Mesothelial cell of epicardium (in vitro differentiated cells): ENCODE measurements around the gene FOXP1. TPM values are rescaled to one million over a fixed set of nuclear protein-coding genes. Genes with fewer than 3 reads are reported as not detected.

Experiments used
- DNase-seq, 2 experiments: peaks; one replicate each; pipeline ENCODE4 v3.0.0; 2021; ENCODE audit warnings: low spot score in 2 of 2; ENCODE audit not compliant: unreplicated experiment in 2 of 2
- H3K27ac Mint-ChIP-seq: 2 replicates; pipeline ENCODE4 v1.8.0; 2021; ENCODE audit warnings: mixed read lengths
- H3K27me3 Mint-ChIP-seq: 2 replicates; pipeline ENCODE4 v1.8.0; 2021; ENCODE audit warnings: low read depth, mixed read lengths
- H3K36me3 Mint-ChIP-seq: 2 replicates; pipeline ENCODE4 v1.8.0; 2021; ENCODE audit warnings: mixed read lengths
- H3K4me1 Mint-ChIP-seq: 2 replicates; pipeline ENCODE4 v1.8.0; 2021; ENCODE audit warnings: mixed read lengths
- H3K4me3 Mint-ChIP-seq: 2 replicates; pipeline ENCODE4 v1.8.0; 2021; ENCODE audit warnings: mild to moderate bottlenecking, moderate library complexity, mixed read lengths
- H3K9me3 Mint-ChIP-seq: 2 replicates; pipeline ENCODE4 v1.8.0; 2021; ENCODE audit warnings: mixed read lengths
- CTCF ChIP-seq: fragments of 200-600 bp; sonication (generic); IDR thresholded peaks from one replicate; pipeline ENCODE4 v1.5.0; 2021; ENCODE audit warnings: antibody characterized with exemption; ENCODE audit not compliant: unreplicated experiment
- total RNA-seq: library from RNA; stranded (reverse); gene quantifications from 3 replicates; pipeline ENCODE4 v1.2.1, GENCODE V29; 2021

The FOXP1 gene
- total RNA-seq, 1 donor from 2014 or later: 187 TPM

GRCh38 chr3:71598292-71598691, 14.8 kb upstream of the FOXP1 start:
- Mint-ChIP-seq H3K4me1 (peaks cover 27% of the 10 kb centered on the region), H3K36me3 (peaks cover 2% of the 10 kb centered on the region), H3K27me3 (no peaks in the 10 kb centered on the region), H3K4me3 (no peak overlapping the region), H3K27ac (no peak overlapping the region), H3K9me3 (peaks cover 21% of the 10 kb centered on the region)
- DNase-seq: no peak
- TF ChIP-seq CTCF: no peak

GRCh38 chr3:71597286-71597685, 13.8 kb upstream of the FOXP1 start:
- no peak for TF ChIP-seq CTCF
- H3K4me1 Mint-ChIP-seq: peaks cover 27% of the 10 kb centered on the region
- no peak overlapping the region for H3K4me3 Mint-ChIP-seq
- H3K27ac Mint-ChIP-seq: peak overlapping the region; percentile 76
- H3K27me3 Mint-ChIP-seq: no peaks in the 10 kb centered on the region
- peaks cover 20% of the 10 kb centered on the region for H3K9me3 Mint-ChIP-seq
- peaks cover under 1% of the 10 kb centered on the region for H3K36me3 Mint-ChIP-seq
- DNase-seq: no peak

- Mint-ChIP-seq H3K36me3 (peaks cover 4% of the 10 kb centered on the region), H3K27me3 (no peaks in the 10 kb centered on the region), H3K4me3 (no peak overlapping the region), H3K27ac (no peak overlapping the region), H3K9me3 (peaks cover 28% of the 10 kb centered on the region), H3K4me1 (peaks cover 24% of the 10 kb centered on the region)
- DNase-seq: no peak
- TF ChIP-seq CTCF: no peak
Observed at GRCh38 chr3:71593106-71593505, 9.6 kb upstream of the FOXP1 start.

GRCh38 chr3:71591101-71591500, 7.6 kb upstream of the FOXP1 start:
- peaks cover 4% of the 10 kb centered on the region for H3K36me3 Mint-ChIP-seq
- no peak for DNase-seq
- H3K27me3 Mint-ChIP-seq: no peaks in the 10 kb centered on the region

GRCh38 chr3:71589132-71589531, 5.6 kb upstream of the FOXP1 start:
- DNase-seq: no peak
- H3K9me3 Mint-ChIP-seq: peaks cover 13% of the 10 kb centered on the region
- H3K4me1 Mint-ChIP-seq: peaks cover 41% of the 10 kb centered on the region
- peaks cover 4% of the 10 kb centered on the region for H3K36me3 Mint-ChIP-seq
- H3K27me3 Mint-ChIP-seq: no peaks in the 10 kb centered on the region
- no peak for TF ChIP-seq CTCF
- no peak overlapping the region for H3K4me3 Mint-ChIP-seq
- peak overlapping the region; percentile 7 for H3K27ac Mint-ChIP-seq

More at GRCh38 chr3:71591101-71591500, 7.6 kb upstream of the FOXP1 start:
- Mint-ChIP-seq H3K4me3 (no peak overlapping the region), H3K9me3 (peaks cover 26% of the 10 kb centered on the region), H3K4me1 (peaks cover 27% of the 10 kb centered on the region), H3K27ac (no peak overlapping the region)
- TF ChIP-seq CTCF: no peak

- no peak for DNase-seq
- Mint-ChIP-seq H3K36me3 (peaks cover 4% of the 10 kb centered on the region), H3K4me1 (peaks cover 41% of the 10 kb centered on the region), H3K9me3 (peaks cover 11% of the 10 kb centered on the region), H3K27ac (peak overlapping the region; percentile 56), H3K4me3 (no peak overlapping the region), H3K27me3 (no peaks in the 10 kb centered on the region)
- TF ChIP-seq CTCF: no peak
Observed at GRCh38 chr3:71587958-71588357, 4.4 kb upstream of the FOXP1 start.
